COR-L47 (cell line): Measurements from ENCODE around the gene TLR8.
"Not testable (repeated sequence)": the region's sequence is repeated elsewhere in the genome, so short reads cannot be mapped to it uniquely, and the experiment has no call there.

ENCODE experiments used
- DNase-seq: peaks from one replicate; lab custom pipeline; 2025; lab: John Stamatoyannopoulos, UW

Gene TLR8

GRCh38 chrX:12898073-12898472, 8.3 kb upstream of the TLR8 start:
- DNase-seq = no peak

- DNase-seq = no peak
Measured at GRCh38 chrX:12899506-12899905, 6.9 kb upstream of the TLR8 start.

- no peak for DNase-seq
Measured at GRCh38 chrX:12901486-12901885, 4.9 kb upstream of the TLR8 start.

- no peak for DNase-seq
Measured at GRCh38 chrX:12903646-12904045, 2.8 kb upstream of the TLR8 start.

DNA sequence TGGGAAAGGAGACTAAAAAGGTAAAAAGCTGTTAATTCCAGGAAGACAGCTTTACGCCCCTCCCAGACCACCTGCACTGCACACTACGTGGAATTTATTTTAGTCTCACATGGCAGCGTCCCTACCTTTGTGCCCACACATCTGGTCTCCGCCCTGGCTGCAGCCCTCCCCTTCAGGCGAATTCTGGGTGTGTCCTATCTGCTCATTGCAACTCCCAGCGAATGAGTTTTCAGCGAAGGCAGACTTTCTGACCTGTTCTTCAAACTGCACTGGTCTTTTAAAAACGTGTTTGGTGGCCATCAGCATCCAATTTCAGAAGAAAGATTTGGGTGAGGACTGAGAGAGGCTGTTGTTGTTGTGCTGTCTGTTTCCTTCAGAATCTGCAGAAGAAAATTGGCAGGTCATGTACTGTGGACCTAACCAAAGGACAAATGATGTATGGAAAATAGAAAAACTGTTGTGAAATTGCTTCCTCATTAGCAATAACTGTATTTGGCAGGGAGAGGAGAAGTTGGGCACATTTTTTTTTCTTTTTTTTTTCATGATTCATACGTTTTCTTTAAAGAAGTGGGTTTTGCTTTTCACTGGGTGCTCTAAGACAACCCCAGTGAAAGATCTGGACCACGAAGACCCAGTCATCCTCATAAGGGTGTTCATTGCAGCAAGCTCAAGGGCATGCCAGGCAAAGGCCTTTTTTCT, 4.2 kb downstream of the TLR8 start:
- DNase-seq = no peak

DNA sequence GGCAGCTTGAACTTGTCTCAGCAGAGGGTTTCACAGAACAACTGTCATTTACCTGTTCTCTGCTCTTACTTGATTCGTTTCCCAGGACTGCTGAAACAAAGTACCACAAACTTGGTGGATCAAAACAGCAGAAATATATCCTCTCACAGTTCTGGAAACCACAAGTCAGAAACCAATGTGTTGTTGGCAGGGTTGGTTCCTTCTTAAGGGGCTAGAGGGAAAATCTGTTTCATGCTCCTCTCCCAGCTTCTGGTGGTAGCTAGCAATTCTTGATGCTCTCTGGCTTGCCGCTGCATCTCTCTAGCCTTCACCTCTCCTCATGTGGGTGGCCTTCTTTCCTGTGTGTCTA, 4.7 kb downstream of the TLR8 start:
- no peak for DNase-seq

- no peak for DNase-seq
Measured at GRCh38 chrX:12912791-12913482, 6.5 kb downstream of the TLR8 start.

DNA sequence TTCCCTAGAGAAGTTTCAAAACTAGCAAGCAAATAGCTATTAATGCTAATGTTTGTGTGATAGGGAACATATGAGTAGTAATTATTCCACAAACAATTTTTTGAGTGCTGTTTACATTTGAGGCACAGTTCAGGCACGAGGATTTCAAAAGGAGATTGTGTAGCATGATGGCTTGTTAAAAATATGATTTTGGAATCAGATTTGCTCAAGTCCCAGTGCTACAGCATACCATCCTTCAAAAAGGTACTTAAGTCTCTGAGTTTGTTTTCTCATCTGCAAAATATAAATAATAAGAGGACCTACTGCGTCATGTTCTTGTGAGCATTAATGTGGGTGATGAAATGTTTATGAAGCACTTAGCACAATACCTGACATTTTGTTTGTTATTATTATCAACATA, 11.3 kb downstream of the TLR8 start:
- no peak for DNase-seq

DNA sequence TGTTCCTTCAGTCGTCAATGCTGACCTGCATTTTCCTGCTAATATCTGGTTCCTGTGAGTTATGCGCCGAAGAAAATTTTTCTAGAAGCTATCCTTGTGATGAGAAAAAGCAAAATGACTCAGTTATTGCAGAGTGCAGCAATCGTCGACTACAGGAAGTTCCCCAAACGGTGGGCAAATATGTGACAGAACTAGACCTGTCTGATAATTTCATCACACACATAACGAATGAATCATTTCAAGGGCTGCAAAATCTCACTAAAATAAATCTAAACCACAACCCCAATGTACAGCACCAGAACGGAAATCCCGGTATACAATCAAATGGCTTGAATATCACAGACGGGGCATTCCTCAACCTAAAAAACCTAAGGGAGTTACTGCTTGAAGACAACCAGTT, 12.6 kb downstream of the TLR8 start:
- no peak for DNase-seq

- no peak for DNase-seq
Measured at GRCh38 chrX:12919620-12920019, 13.2 kb downstream of the TLR8 start.

GRCh38 chrX:12920990-12921389, 14.6 kb downstream of the TLR8 start:
- no peak for DNase-seq

- no peak for DNase-seq
Measured at GRCh38 chrX:12921886-12922598, 15.6 kb downstream of the TLR8 start.

GRCh38 chrX:12922599-12922919, 16.1 kb downstream of the TLR8 start:
- no peak for DNase-seq

- DNase-seq = no peak
Measured at GRCh38 chrX:12929701-12930100, 23.3 kb downstream of the TLR8 start.

- no peak for DNase-seq
Measured at GRCh38 chrX:12930150-12930549, 23.7 kb downstream of the TLR8 start.

GRCh38 chrX:12932244-12932643, 25.8 kb downstream of the TLR8 start:
- DNase-seq = no peak

- DNase-seq = no peak
Measured at GRCh38 chrX:12934850-12935249, 28.4 kb downstream of the TLR8 start.

DNA sequence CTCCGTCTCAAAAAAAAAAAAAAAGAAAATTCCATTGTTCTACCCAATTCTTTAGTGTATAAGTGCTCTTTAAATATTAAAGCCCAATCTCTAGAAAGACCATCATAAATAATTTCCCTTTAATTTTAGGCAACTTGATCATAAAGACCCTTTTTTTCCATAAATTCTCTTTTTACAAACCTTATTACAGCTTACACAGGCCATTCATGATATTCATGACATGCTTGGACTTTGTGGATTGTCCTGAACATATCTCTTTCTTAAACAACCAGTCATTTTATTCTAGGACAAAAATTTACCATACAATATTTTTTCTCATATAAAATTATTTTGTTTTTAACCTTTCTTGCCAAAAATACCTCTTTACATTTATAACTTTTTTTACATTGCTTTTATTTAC, 30.5 kb downstream of the TLR8 start:
- no peak for DNase-seq

- not testable (repeated sequence) for DNase-seq
Measured at GRCh38 chrX:12940471-12940870, 34.1 kb downstream of the TLR8 start.

- not testable (repeated sequence) for DNase-seq
Measured at GRCh38 chrX:12943592-12943991, 37.2 kb downstream of the TLR8 start.

DNA sequence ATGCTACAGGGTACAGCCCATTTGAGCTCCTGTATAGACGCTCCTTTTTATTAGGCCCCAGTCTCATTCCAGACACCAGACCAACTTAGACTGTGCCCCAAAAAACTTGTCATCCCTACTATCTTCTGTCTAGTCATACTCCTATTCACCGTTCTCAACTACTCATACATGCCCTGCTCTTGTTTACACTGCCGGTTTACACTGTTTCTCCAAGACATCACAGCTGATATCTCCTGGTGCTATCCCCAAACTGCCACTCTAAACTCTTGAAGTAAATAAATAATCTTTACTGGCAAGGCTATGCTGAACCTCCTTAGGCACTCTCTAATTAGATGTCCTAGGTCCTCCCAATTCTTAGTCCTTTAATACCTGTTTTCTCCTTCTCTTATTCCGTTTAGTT, 38.0 kb downstream of the TLR8 start:
- DNase-seq = not testable (repeated sequence)

DNA sequence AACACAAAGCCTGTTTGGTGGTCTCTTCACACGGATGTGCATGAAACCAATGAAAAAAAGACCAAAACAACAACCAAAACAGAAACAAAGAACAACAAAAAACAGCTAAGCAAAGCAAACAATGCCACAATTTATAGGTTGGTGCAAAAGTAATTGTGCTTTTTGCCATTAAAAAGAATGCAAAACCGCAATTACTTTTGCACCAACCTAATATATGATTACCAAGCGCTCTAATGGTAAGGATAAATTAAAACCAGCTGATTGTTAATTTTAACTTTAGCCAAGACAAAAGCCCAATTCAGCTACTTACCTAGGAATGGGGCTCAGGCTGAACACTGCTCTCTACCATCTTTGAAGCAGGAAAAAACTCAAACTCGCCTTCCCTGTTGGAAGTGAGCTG, 39.1 kb downstream of the TLR8 start:
- DNase-seq = no peak

GRCh38 chrX:12946406-12946805, 40.0 kb downstream of the TLR8 start:
- no peak for DNase-seq
